A549 treated with Hydrocortisone at 1 μM for 4 hours (cell line): ENCODE results near the gene PHF13. TPM values are rescaled to one million over a fixed set of nuclear protein-coding genes. Genes with fewer than 3 reads are reported as not detected.

Experiments used
- total RNA-seq: library from RNA; stranded (reverse); fragments of 200-300 nt; extraction: Qiagen RNA extraction; gene quantifications from 5 replicates; pipeline ENCODE4 v1.2.3, GENCODE V29; 2022

The PHF13 gene
- total RNA-seq: 7.3 to 9.6 TPM (median 9.2 TPM) in 5 replicates

DNA sequence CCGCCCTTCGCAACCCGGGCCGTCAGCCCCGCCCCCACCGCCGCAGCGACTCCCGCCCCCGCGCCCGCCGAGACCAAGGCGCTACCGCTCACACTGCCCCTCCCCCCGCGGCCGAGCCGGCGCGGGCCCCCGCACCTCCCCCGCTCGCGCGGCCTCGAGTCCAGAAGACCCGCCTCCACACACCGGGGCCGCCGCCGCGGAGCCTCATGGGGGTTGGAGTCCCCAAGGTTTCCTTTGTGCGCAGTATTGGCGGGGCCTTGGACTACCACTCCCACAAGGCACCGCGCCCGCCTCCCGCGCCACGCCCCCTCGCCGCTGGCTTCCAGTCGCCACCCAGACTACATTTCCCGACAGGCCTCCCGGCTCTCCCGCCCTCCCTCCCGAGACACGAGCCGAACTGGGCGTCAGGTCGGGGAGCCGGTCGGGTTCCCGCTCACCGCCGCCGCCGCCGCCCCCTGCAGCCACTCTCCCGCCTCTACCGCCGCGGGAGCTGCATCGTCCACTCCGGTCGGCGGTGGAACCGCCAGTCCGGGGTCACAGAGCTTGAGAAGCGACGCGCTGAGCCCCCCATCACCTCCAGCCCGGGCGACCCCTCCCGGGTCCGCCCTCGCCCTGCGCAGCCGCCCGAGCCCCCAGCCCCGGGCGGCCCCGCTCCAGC, at the start of gene PHF13:
TSS of gene PHF13 (plus strand) at position 371 of the 658 bp plus-strand sequence. CDS start 336 bp downstream, outside the sequence.

DNA sequence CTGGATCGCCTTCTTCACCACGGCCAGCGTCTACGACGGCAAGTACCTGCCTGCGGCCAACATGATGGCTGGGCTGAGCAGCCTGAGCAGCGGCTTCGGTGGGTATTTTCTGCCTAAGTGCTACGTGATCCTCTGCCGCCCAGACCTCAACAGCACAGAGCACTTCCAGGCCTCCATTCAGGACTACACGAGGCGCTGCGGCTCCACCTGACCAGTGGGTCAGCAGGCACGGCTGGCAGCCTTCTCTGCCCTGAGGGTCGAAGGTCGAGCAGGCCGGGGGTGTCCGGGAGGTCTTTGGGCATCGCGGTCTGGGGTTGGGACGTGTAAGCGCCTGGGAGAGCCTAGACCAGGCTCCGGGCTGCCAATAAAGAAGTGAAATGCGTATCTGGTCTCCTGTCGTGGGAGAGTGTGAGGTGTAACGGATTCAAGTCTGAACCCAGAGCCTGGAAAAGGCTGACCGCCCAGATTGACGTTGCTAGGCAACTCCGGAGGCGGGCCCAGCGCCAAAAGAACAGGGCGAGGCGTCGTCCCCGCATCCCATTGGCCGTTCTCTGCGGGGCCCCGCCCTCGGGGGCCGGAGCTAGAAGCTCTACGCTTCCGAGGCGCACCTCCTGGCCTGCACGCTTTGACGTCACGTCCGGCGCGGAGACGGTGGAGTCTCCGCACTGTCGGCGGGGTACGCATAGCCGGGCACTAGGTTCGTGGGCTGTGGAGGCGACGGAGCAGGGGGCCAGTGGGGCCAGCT, 34.0 kb upstream of the PHF13 start, which contains the start of gene ZBTB48:
TSS of gene ZBTB48 (plus strand) at position 621 of the 745 bp plus-strand sequence. CDS start 616 bp downstream, outside the sequence.

DNA sequence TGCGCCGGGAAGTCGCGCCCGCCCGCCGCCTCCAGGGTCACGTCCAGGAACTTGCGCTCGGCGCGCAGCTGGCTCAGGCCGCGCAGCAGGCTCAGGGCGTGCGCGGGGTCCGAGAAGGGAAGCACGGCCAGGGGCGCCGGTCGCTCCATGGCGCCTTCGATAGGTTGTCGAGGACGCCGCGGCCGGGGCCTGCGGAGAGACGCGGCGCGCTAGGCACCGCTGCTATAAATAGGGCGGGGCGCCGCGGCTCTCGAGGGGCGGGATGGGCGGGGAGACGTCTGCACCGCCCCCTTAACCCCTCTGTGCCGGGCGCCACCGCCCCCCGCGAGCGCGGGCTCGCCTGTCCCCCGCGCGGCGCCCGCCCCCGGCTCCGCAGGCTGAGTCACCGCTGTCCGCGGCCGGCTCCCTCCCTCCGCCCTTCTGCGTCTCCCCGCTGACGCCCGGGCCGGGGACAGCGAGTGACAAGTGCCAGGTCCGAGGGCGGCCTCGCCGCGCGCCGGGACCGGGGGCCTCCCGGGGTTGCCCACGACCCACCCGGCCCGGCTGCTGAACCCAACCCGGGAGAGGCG, 10.8 kb upstream of the PHF13 start, which contains the start of gene KLHL21:
TSS of gene KLHL21 (minus strand) at position 201 of the 569 bp plus-strand sequence. CDS start at position 149, 52 bp downstream.

DNA sequence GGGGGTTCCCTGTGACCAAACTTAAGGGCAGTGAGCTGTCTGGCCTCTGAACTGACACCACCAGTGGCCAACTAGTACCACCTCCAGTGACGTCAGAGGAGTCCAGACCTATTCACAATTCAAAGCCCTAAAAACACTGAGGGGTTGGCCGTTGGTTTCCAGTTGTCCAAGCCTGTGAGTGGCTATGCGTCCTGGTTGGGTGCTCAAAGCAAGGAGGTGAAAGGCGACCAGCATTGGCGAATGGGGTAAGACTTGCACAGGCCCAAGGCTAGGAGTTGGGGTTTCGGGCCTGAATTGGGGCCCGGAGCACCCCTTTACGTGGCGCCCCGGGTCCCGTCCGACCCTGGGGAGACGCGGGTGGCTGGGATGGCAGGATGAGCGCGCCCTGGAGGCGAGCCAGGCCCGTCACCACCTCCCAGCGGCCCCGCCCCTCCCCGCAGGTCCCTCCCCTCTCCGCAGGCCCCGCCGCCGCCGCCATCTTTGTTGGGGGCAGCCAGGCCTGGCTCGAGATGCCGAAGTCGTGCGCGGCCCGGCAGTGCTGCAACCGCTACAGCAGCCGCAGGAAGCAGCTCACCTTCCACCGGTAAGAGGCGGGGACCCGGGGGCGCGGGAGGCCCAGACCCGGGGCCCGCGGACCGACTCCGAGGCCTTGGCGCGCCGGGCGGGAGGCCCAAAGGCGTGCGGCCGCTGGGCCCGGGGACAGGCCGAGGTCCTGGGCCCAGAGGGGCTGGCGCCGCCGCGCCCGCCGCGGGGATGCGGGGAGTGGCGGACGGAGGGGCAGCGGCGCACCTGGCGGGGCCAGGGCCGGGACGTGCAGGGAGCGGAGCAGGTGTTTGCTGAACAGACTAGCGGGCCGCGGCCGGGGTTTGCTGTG, 11.4 kb downstream of the PHF13 start, which contains the start of gene THAP3:
TSS of gene THAP3 (plus strand) at position 159 of the 874 bp plus-strand sequence. CDS start at position 510, 351 bp downstream.

Other genes with a start within 250 kb of the PHF13 start
- 80.4 to 101 TPM (median 100 TPM) in 5 replicates for gene ACOT7, start 220.0 kb upstream of the PHF13 start, total RNA-seq
- 3.8 to 5.5 TPM (median 4.9 TPM) in 5 replicates for gene HES2, start 193.8 kb upstream of the PHF13 start, total RNA-seq
- 0.22 to 1.2 TPM (median 0.51 TPM) in 5 replicates for gene ESPN, start 189.0 kb upstream of the PHF13 start, total RNA-seq
- 2.5 to 4.0 TPM (median 2.8 TPM) in 5 replicates for gene TNFRSF25, start 147.6 kb upstream of the PHF13 start, total RNA-seq
- gene PLEKHG5, start 122.1 kb upstream of the PHF13 start, total RNA-seq: 2.5 to 4.3 TPM (median 3.5 TPM) in 5 replicates
- 3.6 to 5.2 TPM (median 3.9 TPM) in 5 replicates for gene NOL9, start 59.2 kb upstream of the PHF13 start, total RNA-seq
- not detected in 5 replicates for gene TAS1R1, start 58.4 kb upstream of the PHF13 start, total RNA-seq
- 14.4 to 17.1 TPM (median 15.1 TPM) in 5 replicates for gene ZBTB48, start 33.7 kb upstream of the PHF13 start, total RNA-seq
- gene KLHL21, start 10.9 kb upstream of the PHF13 start, total RNA-seq: 16.5 to 23.1 TPM (median 19.2 TPM) in 5 replicates
- 15.5 to 17.9 TPM (median 16.7 TPM) in 5 replicates for gene THAP3, start 11.1 kb downstream of the PHF13 start, total RNA-seq
- 31.0 to 38.5 TPM (median 32.6 TPM) in 5 replicates for gene DNAJC11, start 88.1 kb downstream of the PHF13 start, total RNA-seq
- 59.2 to 70.9 TPM (median 64.2 TPM) in 5 replicates for gene CAMTA1, start 171.7 kb downstream of the PHF13 start, total RNA-seq